H4 (cell line): ENCODE measurements around the gene ILKAP. TPM values are rescaled to one million over a fixed set of nuclear protein-coding genes. Genes with fewer than 3 reads are reported as not detected.

Source experiments
- DNase-seq: peaks from one replicate; pipeline ENCODE4 v3.0.0-alpha.2; 2015; ENCODE audit warnings: low spot score
- total RNA-seq: library from RNA; depleted of rRNA; stranded (reverse); fragments of >200 nt; shearing (Covaris generic); gene quantifications from 2 replicates; pipeline ENCODE4 v1.2.3, GENCODE V29; 2014

ILKAP gene
- total RNA-seq, 1 experiment from 2014 or later, result 18.8 TPM

- DNase-seq, result no peak
Observed at GRCh38 chr2:238137885-238138284, 65.6 kb downstream of the ILKAP start.

DNA sequence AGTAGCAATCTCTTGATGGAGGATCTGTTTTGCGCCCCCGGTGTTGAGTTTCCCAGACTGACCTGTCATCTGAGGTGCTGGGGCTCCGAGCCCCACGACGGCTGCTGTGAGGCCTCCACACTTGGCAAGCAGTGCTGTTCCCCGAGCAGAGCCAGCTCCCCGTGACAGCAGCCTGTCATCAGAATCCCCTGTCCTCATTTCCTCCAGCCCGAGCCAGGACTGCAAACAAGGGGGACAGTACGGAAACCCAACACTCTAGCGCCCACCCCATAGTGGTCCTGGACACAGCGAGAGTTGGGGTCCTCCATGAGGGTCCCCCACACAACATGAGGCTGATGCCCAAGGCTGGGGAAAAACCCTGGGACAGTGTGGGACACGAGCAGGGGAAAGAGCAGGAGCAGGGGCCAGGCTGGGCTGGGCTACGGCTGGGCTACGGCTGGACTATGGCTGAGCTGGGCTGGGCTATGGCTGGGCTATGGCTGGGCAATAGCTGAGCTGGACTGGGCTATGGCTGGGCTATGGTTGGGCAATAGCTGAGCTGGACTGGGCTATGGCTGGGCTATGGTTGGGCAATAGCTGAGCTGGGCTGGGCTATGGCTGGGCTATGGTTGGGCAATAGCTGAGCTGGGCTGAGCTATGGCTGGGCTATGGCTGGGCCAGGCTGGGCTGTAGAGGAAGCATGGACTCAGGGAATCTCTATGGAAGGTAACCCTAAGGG is 66.5 kb downstream of the ILKAP start:
- DNase-seq, result peak; percentile 37

- DNase-seq, result no peak
Observed at GRCh38 chr2:238135601-238136150, 67.8 kb downstream of the ILKAP start.

DNA sequence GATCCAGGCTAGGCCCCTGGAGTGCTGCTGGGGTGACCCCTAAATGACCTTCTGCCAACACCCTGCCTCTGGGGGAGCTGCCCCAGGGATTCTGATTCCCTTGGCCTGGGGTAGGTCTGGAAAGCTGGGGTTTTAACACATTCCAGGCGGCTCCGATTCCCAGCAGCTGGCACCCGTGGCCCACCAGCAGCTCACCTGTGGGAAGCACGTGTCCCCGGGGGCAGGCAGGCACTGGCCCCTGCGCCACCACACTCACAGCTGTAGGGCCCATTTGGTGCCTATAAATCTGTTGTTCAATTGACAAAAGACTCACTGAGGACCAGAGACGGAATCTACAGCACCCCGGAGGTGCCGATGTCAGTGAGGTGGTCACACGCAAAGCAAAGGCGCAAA is 69.1 kb downstream of the ILKAP start:
- no peak for DNase-seq

GRCh38 chr2:238133499-238134392 is 69.7 kb downstream of the ILKAP start:
- DNase-seq, result no peak

GRCh38 chr2:238132463-238133450 is 70.7 kb downstream of the ILKAP start:
- DNase-seq, result no peak

GRCh38 chr2:238131761-238132462 is 71.6 kb downstream of the ILKAP start:
- DNase-seq, result no peak

DNA sequence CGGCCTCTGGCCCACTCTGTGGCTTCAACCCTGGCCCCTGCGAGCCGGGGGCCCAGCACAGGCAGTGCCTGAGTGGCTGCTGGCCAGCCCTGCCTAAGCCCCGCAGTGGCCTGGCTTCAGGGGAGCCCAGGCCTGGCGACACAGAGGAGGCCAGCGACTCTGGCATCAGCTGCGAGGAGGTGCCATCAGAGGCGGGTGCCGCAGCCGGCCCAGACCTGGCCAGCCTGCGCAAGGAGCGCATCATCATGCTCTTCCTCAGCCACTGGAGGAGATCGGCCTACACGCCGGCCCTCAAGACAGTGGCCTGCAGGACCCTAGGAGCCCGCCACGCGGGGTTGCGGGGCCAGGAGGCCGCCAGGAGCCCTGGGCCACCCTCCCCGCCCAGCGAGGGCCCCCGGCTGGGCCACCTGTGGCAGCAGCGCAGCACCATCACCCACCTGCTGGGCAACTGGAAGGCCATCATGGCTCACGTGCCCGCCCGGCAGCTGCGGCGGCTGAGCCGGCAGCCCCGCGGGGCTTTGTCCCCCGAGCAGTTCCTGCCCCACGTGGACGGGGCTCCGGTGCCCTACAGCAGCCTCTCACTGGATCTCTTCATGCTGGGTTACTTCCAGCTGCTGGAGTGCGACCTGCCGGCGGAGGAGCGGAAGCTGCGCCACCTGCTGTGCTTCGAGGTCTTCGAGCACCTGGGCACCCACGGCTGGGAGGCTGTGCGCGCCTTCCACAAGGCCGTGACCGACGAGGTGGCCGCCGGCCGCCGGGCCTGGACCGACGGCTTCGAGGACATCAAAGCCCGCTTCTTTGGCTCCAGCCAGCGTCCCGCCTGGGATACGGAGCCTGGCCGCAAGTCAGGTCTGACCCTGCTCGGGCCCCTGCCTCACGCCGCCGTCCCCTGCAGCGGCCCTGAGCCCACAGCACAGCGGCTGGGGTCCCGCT is 72.5 kb downstream of the ILKAP start:
- DNase-seq, result no peak

- DNase-seq, result no peak
Observed at GRCh38 chr2:238130111-238130695, 73.3 kb downstream of the ILKAP start.

GRCh38 chr2:238129166-238130010 is 74.1 kb downstream of the ILKAP start:
- DNase-seq, result no peak

- DNase-seq, result no peak
Observed at GRCh38 chr2:238128534-238129001, 74.9 kb downstream of the ILKAP start.

DNA sequence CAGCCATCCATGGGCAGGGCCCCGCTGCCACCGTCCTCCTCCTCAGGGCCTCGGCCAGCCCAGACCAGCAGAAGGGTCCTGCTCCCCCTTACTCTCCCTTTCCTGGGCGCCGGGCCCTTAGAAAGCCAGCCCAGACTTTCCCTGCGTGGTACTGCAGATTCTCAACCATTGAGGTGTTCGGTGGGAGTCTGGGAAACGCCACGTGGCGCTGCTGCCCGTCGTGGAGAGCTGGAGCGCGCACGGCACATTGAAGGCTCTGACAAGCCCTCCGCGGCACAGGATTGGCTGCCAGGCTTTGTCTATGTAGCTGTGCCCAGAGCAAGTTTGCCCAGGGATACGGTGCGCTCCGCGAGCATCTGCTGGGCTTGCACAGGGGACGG is 75.4 kb downstream of the ILKAP start:
- DNase-seq, result no peak

DNA sequence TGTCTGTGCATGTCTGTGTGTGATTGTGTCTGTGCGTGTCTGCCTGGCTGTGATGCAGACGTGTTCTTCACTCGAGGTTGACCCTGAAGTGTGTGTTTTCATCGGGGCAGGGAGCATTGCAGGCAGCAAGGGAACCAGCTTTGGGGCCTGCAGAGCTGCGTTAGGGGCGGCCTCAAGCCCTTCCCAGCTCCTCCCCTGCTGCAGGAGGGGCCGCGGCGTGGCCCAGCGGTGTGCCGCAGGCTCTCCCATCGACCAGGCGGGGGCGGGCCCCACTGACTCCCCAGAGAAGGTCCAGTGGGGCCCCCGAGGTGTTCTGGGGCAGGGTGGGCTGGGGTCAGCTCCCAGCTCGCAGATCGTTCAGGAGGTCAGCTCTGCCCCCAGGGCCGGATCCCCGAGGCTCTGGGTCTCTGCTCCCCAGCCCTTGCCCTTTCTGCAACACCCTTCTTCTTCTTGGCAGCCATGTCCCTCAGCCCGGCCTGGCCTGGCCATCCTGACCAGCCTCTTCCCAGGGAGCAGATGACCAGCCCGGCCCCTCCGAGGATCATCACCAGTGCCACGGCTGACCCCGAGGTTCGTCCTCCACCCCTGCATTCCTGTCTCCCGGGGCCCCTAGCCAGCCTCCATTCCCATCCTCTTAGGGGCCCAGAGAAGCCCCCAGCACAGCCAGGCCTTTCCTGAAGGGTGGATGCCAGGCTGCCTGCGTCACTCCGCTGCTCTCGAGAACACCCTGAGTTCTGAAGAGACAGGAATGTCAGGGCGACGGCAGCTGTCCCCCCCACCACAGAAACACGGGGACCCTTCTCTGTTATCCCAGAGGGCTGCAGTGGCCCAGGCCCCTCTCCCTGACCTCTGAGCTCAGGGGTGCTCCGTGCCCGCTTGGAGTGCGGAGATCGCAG is 76.1 kb downstream of the ILKAP start:
- no peak for DNase-seq

DNA sequence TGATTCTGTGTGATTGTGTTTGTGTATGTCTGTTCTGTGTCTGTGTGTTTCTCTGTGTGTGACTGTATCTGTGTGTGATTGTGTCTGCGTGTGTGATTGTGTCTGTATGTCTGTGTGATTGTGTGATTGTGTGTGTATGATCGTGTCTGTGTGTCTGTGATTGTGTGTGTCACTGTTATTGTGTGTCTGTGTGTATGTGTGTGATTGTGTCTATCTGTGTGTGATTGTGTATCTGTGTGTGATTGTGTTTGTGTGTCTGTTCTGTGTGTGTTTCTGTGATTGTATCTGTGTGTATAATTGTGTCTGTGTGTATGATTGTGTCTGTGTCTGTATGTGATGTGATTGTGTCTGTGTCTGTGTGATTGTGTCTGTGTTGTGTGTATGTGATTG is 76.7 kb downstream of the ILKAP start:
- DNase-seq, result no peak

GRCh38 chr2:238126338-238126737 is 77.2 kb downstream of the ILKAP start:
- DNase-seq, result no peak

GRCh38 chr2:238125127-238125885 is 78.2 kb downstream of the ILKAP start:
- no peak for DNase-seq
